Measurements from ENCODE around the gene PRSS38. TPM values are rescaled to one million over a fixed set of nuclear protein-coding genes. Genes with fewer than 3 reads are reported as not detected.

Gene PRSS38
- total and polyA plus RNA-seq, 2 donors = not detected

- Histone ChIP-seq H3K27ac (ENCODE audit: low read depth in 1 of 2, low read length in 1 of 2) (no peak overlapping the region), H3K36me3 (ENCODE audit: control insufficient read depth in 2 of 2, insufficient read depth in 2 of 2, low read length in 1 of 2) (peaks cover 24 to 30% of the 10 kb centered on the region in 2 donors), H3K4me3 (ENCODE audit: low read length in 2 of 2) (no peak overlapping the region), H3K27me3 (ENCODE audit: control insufficient read depth in 2 of 2, insufficient read depth in 1 of 2, low read length in 1 of 2) (no peaks in the 10 kb centered on the region), H3K9me3 (ENCODE audit: control insufficient read depth in 2 of 2, insufficient read depth in 1 of 2, low read length in 1 of 2) (peaks cover 0 to 1% of the 10 kb centered on the region in 2 donors), H3K4me1 (ENCODE audit: control insufficient read depth in 2 of 2, insufficient read depth in 2 of 2, low read length in 2 of 2) (peaks cover 51 to 59% of the 10 kb centered on the region in 2 donors)
- WGBS = 97% methylated on average over 15 of the region's 15 CpGs
- DNase-seq (ENCODE audit: low read depth in 6 of 9, low spot score in 9 of 9) = no peak
Observed at GRCh38 chr1:227769936-227770494, 45.5 kb upstream of the PRSS38 start.

GRCh38 chr1:227770812-227771211 lies 44.7 kb upstream of the PRSS38 start:
- peaks cover 27% of the 10 kb centered on the region in 2 donors for H3K36me3 ChIP-seq (ENCODE audit: control insufficient read depth in 2 of 2, insufficient read depth in 2 of 2, low read length in 1 of 2)
- H3K4me3 ChIP-seq (ENCODE audit: low read length in 2 of 2) = no peak overlapping the region
- no peak overlapping the region for H3K27ac ChIP-seq (ENCODE audit: low read depth in 1 of 2, low read length in 1 of 2)
- WGBS = 99% methylated on average over 13 of the region's 13 CpGs
- no peaks in the 10 kb centered on the region for H3K9me3 ChIP-seq (ENCODE audit: control insufficient read depth in 2 of 2, insufficient read depth in 1 of 2, low read length in 1 of 2)
- H3K27me3 ChIP-seq (ENCODE audit: control insufficient read depth in 2 of 2, insufficient read depth in 1 of 2, low read length in 1 of 2) = no peaks in the 10 kb centered on the region
- no peak for DNase-seq (ENCODE audit: low read depth in 6 of 9, low spot score in 9 of 9)
- H3K4me1 ChIP-seq (ENCODE audit: control insufficient read depth in 2 of 2, insufficient read depth in 2 of 2, low read length in 2 of 2) = peaks cover 43 to 51% of the 10 kb centered on the region in 2 donors

DNA sequence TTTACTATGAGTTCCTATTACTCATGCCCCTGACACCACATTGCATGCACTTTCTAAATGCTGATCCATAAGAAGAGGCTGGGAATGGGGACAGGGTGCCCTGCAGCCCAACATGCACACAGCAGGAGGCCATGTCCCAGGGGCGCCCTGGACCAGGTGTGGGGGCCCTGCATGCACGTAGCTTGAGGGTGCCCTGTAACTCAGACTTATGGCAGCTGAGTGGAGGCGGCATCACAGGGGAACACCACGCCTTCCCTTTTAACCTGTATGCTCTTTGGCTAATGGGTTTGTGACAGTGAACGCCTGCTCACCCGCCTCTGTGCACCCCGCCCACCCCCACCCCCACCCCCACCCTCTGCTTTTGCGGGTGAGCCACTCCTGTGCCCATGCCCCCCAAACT lies 44.1 kb upstream of the PRSS38 start:
- no peak overlapping the region for H3K27ac ChIP-seq (ENCODE audit: low read depth in 1 of 2, low read length in 1 of 2)
- no peak overlapping the region for H3K4me3 ChIP-seq (ENCODE audit: low read length in 2 of 2)
- peaks cover 31 to 32% of the 10 kb centered on the region in 2 donors for H3K36me3 ChIP-seq (ENCODE audit: control insufficient read depth in 2 of 2, insufficient read depth in 2 of 2, low read length in 1 of 2)
- no peaks in the 10 kb centered on the region for H3K27me3 ChIP-seq (ENCODE audit: control insufficient read depth in 2 of 2, insufficient read depth in 1 of 2, low read length in 1 of 2)
- WGBS = 98% methylated on average over 8 of the region's 8 CpGs
- H3K9me3 ChIP-seq (ENCODE audit: control insufficient read depth in 2 of 2, insufficient read depth in 1 of 2, low read length in 1 of 2) = no peaks in the 10 kb centered on the region
- DNase-seq (ENCODE audit: low read depth in 6 of 9, low spot score in 9 of 9) = no peak
- peaks cover 38 to 46% of the 10 kb centered on the region in 2 donors for H3K4me1 ChIP-seq (ENCODE audit: control insufficient read depth in 2 of 2, insufficient read depth in 2 of 2, low read length in 2 of 2)

DNA sequence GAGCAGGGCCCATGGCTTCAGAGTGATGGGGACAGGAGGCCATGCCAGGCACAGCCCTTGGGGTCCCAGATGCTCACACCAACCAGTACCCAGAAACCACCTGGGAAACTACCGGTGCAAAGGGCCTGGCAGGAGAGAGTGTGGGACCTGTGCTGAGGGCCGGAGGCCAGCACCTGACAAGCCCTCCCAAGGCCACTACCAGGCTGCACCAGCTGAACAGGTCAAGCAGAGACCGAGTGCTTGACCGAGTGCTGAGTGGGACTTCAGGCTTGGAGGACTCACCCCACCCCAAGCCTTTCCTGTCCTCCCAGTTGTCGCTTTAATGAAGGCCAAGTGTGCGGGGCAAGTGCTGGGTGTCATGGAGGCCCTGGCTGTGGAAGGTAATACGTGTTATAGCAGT lies 43.7 kb upstream of the PRSS38 start:
- H3K36me3 ChIP-seq (ENCODE audit: control insufficient read depth in 2 of 2, insufficient read depth in 2 of 2, low read length in 1 of 2) = peaks cover 31 to 34% of the 10 kb centered on the region in 2 donors
- DNase-seq (ENCODE audit: low read depth in 6 of 9, low spot score in 9 of 9) = no peak
- no peaks in the 10 kb centered on the region for H3K27me3 ChIP-seq (ENCODE audit: control insufficient read depth in 2 of 2, insufficient read depth in 1 of 2, low read length in 1 of 2)
- 96% methylated on average over 7 of the region's 7 CpGs for WGBS
- no peaks in the 10 kb centered on the region for H3K9me3 ChIP-seq (ENCODE audit: control insufficient read depth in 2 of 2, insufficient read depth in 1 of 2, low read length in 1 of 2)
- no peak overlapping the region for H3K4me3 ChIP-seq (ENCODE audit: low read length in 2 of 2)
- H3K27ac ChIP-seq (ENCODE audit: low read depth in 1 of 2, low read length in 1 of 2) = no peak overlapping the region
- H3K4me1 ChIP-seq (ENCODE audit: control insufficient read depth in 2 of 2, insufficient read depth in 2 of 2, low read length in 2 of 2) = peaks cover 34 to 41% of the 10 kb centered on the region in 2 donors

DNA sequence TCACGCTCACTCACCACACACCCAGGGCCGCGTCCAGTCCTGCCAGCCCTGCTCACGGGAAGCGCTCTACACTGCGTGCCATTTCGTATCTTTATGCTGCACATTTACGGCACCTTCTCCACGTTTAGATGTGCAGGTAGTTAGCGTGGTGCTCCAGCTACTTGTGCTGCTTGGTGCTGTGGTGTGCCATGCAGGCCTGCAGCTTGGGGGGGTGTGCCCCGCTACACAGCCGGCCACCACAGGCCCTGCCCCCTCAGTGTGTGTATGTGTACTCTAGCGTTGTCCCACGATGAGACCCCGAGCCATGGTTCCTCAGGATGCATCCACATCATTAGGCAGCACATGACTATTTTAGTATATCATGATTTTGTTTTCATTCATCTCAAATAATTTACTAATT lies 41.9 kb upstream of the PRSS38 start:
- peak in 1 of 9 donors; percentile 25 for DNase-seq (ENCODE audit: low read depth in 6 of 9, low spot score in 9 of 9)
- no peaks in the 10 kb centered on the region for H3K9me3 ChIP-seq (ENCODE audit: control insufficient read depth in 2 of 2, insufficient read depth in 1 of 2, low read length in 1 of 2)
- peaks cover 13 to 29% of the 10 kb centered on the region in 2 donors for H3K36me3 ChIP-seq (ENCODE audit: control insufficient read depth in 2 of 2, insufficient read depth in 2 of 2, low read length in 1 of 2)
- H3K4me1 ChIP-seq (ENCODE audit: control insufficient read depth in 2 of 2, insufficient read depth in 2 of 2, low read length in 2 of 2) = peaks cover 25 to 32% of the 10 kb centered on the region in 2 donors
- H3K4me3 ChIP-seq (ENCODE audit: low read length in 2 of 2) = no peak overlapping the region
- H3K27me3 ChIP-seq (ENCODE audit: control insufficient read depth in 2 of 2, insufficient read depth in 1 of 2, low read length in 1 of 2) = no peaks in the 10 kb centered on the region
- peak overlapping the region; percentile 75 to 85 for H3K27ac ChIP-seq (ENCODE audit: low read depth in 1 of 2, low read length in 1 of 2)
- WGBS = 96% methylated on average over 15 of the region's 15 CpGs

GRCh38 chr1:227774051-227774731 lies 41.3 kb upstream of the PRSS38 start:
- Histone ChIP-seq H3K36me3 (ENCODE audit: control insufficient read depth in 2 of 2, insufficient read depth in 2 of 2, low read length in 1 of 2) (peaks cover 7 to 26% of the 10 kb centered on the region in 2 donors), H3K4me1 (ENCODE audit: control insufficient read depth in 2 of 2, insufficient read depth in 2 of 2, low read length in 2 of 2) (peaks cover 25 to 32% of the 10 kb centered on the region in 2 donors), H3K27me3 (ENCODE audit: control insufficient read depth in 2 of 2, insufficient read depth in 1 of 2, low read length in 1 of 2) (no peaks in the 10 kb centered on the region), H3K9me3 (ENCODE audit: control insufficient read depth in 2 of 2, insufficient read depth in 1 of 2, low read length in 1 of 2) (no peaks in the 10 kb centered on the region), H3K4me3 (ENCODE audit: low read length in 2 of 2) (no peak overlapping the region), H3K27ac (ENCODE audit: low read depth in 1 of 2, low read length in 1 of 2) (peak overlapping the region; percentile 85 to 86)
- peak in 3 of 9 donors; percentile 47 to 80 (median 57) for DNase-seq (ENCODE audit: low read depth in 6 of 9, low spot score in 9 of 9)
- 58% methylated on average over 13 of the region's 13 CpGs for WGBS

GRCh38 chr1:227774821-227775661 lies 40.4 kb upstream of the PRSS38 start:
- Histone ChIP-seq H3K4me1 (ENCODE audit: control insufficient read depth in 2 of 2, insufficient read depth in 2 of 2, low read length in 2 of 2) (peaks cover 27 to 32% of the 10 kb centered on the region in 2 donors), H3K27me3 (ENCODE audit: control insufficient read depth in 2 of 2, insufficient read depth in 1 of 2, low read length in 1 of 2) (no peaks in the 10 kb centered on the region), H3K4me3 (ENCODE audit: low read length in 2 of 2) (no peak overlapping the region), H3K27ac (ENCODE audit: low read depth in 1 of 2, low read length in 1 of 2) (no peak overlapping the region), H3K36me3 (ENCODE audit: control insufficient read depth in 2 of 2, insufficient read depth in 2 of 2, low read length in 1 of 2) (peaks cover 7 to 19% of the 10 kb centered on the region in 2 donors), H3K9me3 (ENCODE audit: control insufficient read depth in 2 of 2, insufficient read depth in 1 of 2, low read length in 1 of 2) (no peaks in the 10 kb centered on the region)
- 96% methylated on average over 42 of the region's 42 CpGs for WGBS
- DNase-seq (ENCODE audit: low read depth in 6 of 9, low spot score in 9 of 9) = no peak

- Histone ChIP-seq H3K27me3 (ENCODE audit: control insufficient read depth in 2 of 2, insufficient read depth in 1 of 2, low read length in 1 of 2) (no peaks in the 10 kb centered on the region), H3K4me1 (ENCODE audit: control insufficient read depth in 2 of 2, insufficient read depth in 2 of 2, low read length in 2 of 2) (peaks cover 28 to 32% of the 10 kb centered on the region in 2 donors), H3K4me3 (ENCODE audit: low read length in 2 of 2) (no peak overlapping the region), H3K9me3 (ENCODE audit: control insufficient read depth in 2 of 2, insufficient read depth in 1 of 2, low read length in 1 of 2) (no peaks in the 10 kb centered on the region), H3K27ac (ENCODE audit: low read depth in 1 of 2, low read length in 1 of 2) (no peak overlapping the region), H3K36me3 (ENCODE audit: control insufficient read depth in 2 of 2, insufficient read depth in 2 of 2, low read length in 1 of 2) (peaks cover 9 to 27% of the 10 kb centered on the region in 2 donors)
- 98% methylated on average over 10 of the region's 10 CpGs for WGBS
- no peak for DNase-seq (ENCODE audit: low read depth in 6 of 9, low spot score in 9 of 9)
Observed at GRCh38 chr1:227775841-227776240, 39.6 kb upstream of the PRSS38 start.

DNA sequence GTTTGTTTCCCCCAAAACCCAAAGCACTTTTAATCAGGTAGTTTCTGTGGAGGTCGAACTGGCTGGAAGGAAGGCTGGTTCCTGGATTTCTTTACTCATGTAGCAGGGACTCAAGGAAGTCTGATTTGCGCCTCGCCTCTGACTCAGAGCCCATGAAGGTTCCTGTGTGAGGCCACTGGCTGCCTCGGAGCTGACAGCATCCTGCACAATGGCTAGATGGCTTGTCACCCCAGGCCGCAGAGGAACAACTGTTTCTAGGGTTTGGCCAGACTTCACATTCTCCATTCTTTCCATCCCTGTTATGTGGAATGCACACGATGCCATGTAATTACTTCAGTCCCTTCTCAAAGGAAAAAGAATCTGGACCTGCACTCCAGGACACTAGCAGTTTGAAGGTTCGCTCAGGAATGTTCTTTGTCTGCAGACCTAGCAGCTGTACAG lies 39.1 kb upstream of the PRSS38 start:
- no peak overlapping the region for H3K27ac ChIP-seq (ENCODE audit: low read depth in 1 of 2, low read length in 1 of 2)
- no peak overlapping the region for H3K4me3 ChIP-seq (ENCODE audit: low read length in 2 of 2)
- no peaks in the 10 kb centered on the region for H3K9me3 ChIP-seq (ENCODE audit: control insufficient read depth in 2 of 2, insufficient read depth in 1 of 2, low read length in 1 of 2)
- peaks cover 10 to 32% of the 10 kb centered on the region in 2 donors for H3K36me3 ChIP-seq (ENCODE audit: control insufficient read depth in 2 of 2, insufficient read depth in 2 of 2, low read length in 1 of 2)
- no peak for DNase-seq (ENCODE audit: low read depth in 6 of 9, low spot score in 9 of 9)
- H3K27me3 ChIP-seq (ENCODE audit: control insufficient read depth in 2 of 2, insufficient read depth in 1 of 2, low read length in 1 of 2) = no peaks in the 10 kb centered on the region
- peaks cover 28 to 32% of the 10 kb centered on the region in 2 donors for H3K4me1 ChIP-seq (ENCODE audit: control insufficient read depth in 2 of 2, insufficient read depth in 2 of 2, low read length in 2 of 2)
- WGBS = 98% methylated on average over 7 of the region's 7 CpGs

Data from thymus (tissue), 11 donors.